Measurements from ENCODE around the gene SP1.

DNA sequence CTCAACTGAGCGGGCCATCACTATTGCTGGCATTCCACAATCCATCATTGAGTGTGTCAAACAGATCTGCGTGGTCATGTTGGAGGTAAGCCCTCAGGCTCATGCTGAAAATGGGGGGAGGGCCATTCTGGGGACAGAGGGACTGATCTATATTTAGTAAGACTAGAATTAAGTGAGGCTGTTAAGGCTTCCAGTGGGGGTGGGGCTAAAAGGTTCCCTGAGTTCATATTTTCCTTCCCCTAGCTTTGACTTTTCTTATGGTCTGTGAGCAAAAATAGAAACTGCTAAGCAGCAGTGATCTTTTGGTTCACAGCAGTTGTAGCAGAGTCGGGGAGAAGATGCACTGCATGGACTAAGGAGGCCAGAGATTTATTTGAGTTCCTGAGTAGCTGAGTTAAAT is 81.1 kb downstream of the SP1 start:
- TF ChIP-seq, protein P1, sequence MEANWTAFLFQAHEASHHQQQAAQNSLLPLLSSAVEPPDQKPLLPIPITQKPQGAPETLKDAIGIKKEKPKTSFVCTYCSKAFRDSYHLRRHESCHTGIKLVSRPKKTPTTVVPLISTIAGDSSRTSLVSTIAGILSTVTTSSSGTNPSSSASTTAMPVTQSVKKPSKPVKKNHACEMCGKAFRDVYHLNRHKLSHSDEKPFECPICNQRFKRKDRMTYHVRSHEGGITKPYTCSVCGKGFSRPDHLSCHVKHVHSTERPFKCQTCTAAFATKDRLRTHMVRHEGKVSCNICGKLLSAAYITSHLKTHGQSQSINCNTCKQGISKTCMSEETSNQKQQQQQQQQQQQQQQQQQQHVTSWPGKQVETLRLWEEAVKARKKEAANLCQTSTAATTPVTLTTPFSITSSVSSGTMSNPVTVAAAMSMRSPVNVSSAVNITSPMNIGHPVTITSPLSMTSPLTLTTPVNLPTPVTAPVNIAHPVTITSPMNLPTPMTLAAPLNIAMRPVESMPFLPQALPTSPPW (CRISPR knock-in tag; IDR thresholded peaks at IDR 0.05) = no peak
- TF ChIP-seq ZNF589 (CRISPR knock-in tag; IDR thresholded peaks at IDR 0.05; ENCODE audit: low read depth) (no peak), ZBTB17 (CRISPR knock-in tag; IDR thresholded peaks at IDR 0.05) (no peak), ZBTB40 (IDR thresholded peaks at IDR 0.05) (no peak), ZBTB40 (CRISPR knock-in tag; IDR thresholded peaks at IDR 0.05) (no peak), MTA3 (IDR thresholded peaks at IDR 0.05; ENCODE audit: borderline replicate concordance) (no peak), JUNB (CRISPR knock-in tag; conservative IDR thresholded peaks at IDR 0.05) (no peak), SMAD3 (CRISPR knock-in tag; conservative IDR thresholded peaks at IDR 0.05) (no peak), TBL1XR1 (IDR thresholded peaks at IDR 0.05; ENCODE audit: low read length in 2 of 2) (no peak), CHD2 (IDR thresholded peaks at IDR 0.05; ENCODE audit: low read depth, low read length) (no peak), ZKSCAN1 (IDR thresholded peaks at IDR 0.05; ENCODE audit: low read depth, low read length) (no peak)
- TF ChIP-seq, protein P2, sequence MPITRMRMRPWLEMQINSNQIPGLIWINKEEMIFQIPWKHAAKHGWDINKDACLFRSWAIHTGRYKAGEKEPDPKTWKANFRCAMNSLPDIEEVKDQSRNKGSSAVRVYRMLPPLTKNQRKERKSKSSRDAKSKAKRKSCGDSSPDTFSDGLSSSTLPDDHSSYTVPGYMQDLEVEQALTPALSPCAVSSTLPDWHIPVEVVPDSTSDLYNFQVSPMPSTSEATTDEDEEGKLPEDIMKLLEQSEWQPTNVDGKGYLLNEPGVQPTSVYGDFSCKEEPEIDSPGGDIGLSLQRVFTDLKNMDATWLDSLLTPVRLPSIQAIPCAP (CRISPR knock-in tag; IDR thresholded peaks at IDR 0.05; ENCODE audit: borderline replicate concordance) = no peak
- TF ChIP-seq, protein P3, sequence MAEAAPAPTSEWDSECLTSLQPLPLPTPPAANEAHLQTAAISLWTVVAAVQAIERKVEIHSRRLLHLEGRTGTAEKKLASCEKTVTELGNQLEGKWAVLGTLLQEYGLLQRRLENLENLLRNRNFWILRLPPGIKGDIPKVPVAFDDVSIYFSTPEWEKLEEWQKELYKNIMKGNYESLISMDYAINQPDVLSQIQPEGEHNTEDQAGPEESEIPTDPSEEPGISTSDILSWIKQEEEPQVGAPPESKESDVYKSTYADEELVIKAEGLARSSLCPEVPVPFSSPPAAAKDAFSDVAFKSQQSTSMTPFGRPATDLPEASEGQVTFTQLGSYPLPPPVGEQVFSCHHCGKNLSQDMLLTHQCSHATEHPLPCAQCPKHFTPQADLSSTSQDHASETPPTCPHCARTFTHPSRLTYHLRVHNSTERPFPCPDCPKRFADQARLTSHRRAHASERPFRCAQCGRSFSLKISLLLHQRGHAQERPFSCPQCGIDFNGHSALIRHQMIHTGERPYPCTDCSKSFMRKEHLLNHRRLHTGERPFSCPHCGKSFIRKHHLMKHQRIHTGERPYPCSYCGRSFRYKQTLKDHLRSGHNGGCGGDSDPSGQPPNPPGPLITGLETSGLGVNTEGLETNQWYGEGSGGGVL (CRISPR knock-in tag; IDR thresholded peaks at IDR 0.05) = no peak
